ENCODE results near the gene COX6B1.

DNA sequence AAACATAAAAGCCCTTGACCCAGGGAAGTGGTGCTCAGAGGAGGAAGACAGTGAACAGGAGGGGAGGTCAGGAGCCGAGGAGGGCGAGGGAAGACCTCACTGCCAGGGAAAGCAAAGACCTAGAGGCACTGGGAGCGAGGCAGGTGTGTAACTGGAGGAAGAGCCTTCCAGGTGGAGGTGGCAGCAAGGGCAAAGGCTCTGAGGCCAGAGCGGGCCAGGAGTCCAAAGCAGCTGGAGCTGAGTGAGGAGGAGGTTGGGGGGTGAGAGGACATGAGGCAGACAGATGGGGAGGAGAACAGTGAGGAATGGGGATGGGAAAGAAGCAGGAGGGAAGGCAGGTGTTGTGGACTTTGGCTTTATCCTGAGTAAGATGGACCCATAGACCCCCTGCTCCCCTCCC lies 21.9 kb downstream of the COX6B1 start:
- TF ChIP-seq CEBPB (IDR thresholded peaks at IDR 0.05) (no peak), RAD21 (IDR thresholded peaks at IDR 0.05; ENCODE audit: low read depth) (no peak), TCF12 (IDR thresholded peaks at IDR 0.05; ENCODE audit: low read depth) (no peak)
- TF ChIP-seq, protein P1, sequence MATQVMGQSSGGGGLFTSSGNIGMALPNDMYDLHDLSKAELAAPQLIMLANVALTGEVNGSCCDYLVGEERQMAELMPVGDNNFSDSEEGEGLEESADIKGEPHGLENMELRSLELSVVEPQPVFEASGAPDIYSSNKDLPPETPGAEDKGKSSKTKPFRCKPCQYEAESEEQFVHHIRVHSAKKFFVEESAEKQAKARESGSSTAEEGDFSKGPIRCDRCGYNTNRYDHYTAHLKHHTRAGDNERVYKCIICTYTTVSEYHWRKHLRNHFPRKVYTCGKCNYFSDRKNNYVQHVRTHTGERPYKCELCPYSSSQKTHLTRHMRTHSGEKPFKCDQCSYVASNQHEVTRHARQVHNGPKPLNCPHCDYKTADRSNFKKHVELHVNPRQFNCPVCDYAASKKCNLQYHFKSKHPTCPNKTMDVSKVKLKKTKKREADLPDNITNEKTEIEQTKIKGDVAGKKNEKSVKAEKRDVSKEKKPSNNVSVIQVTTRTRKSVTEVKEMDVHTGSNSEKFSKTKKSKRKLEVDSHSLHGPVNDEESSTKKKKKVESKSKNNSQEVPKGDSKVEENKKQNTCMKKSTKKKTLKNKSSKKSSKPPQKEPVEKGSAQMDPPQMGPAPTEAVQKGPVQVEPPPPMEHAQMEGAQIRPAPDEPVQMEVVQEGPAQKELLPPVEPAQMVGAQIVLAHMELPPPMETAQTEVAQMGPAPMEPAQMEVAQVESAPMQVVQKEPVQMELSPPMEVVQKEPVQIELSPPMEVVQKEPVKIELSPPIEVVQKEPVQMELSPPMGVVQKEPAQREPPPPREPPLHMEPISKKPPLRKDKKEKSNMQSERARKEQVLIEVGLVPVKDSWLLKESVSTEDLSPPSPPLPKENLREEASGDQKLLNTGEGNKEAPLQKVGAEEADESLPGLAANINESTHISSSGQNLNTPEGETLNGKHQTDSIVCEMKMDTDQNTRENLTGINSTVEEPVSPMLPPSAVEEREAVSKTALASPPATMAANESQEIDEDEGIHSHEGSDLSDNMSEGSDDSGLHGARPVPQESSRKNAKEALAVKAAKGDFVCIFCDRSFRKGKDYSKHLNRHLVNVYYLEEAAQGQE (IDR thresholded peaks at IDR 0.05; ENCODE audit: low read depth), result no peak

Measured in Ishikawa (cell line).